Transverse colon (tissue), 3 donors: ENCODE results near the gene PRLR.
A peak's percentile ranks its signal among the peaks of the same experiment; 100 is the strongest.

ENCODE experiments used
- CTCF ChIP-seq, 5 experiments: fragments of 200-600 bp in 3 of 5; fragments of 450-650 bp in 2 of 5; sonication (generic) in 3 of 5; IDR thresholded peaks; 1 replicate in 2 of 5; 2 replicates in 3 of 5; pipeline ENCODE4 v1.5.1; 2016 to 2017; ENCODE audit warnings: antibody characterized with exemption in 5 of 5, inconsistent platforms in 3 of 5, mild to moderate bottlenecking in 2 of 5, moderate library complexity in 1 of 5
- EP300 ChIP-seq: sonication (generic); formaldehyde crosslinking; IDR thresholded peaks from one replicate; pipeline ENCODE4 v1.6.1; 2017; ENCODE audit warnings: antibody characterized with exemption, low read depth

- TF ChIP-seq CTCF (IDR thresholded peaks at IDR 0.05) (peak; percentile 62 to 89 (median 86)), EP300 (no peak)
Observed at GRCh38 chr5:35003018-35003957, 227.0 kb downstream of the PRLR start.
